ENCODE results near the gene CCNDBP1. TPM values are rescaled to one million over a fixed set of nuclear protein-coding genes. Genes with fewer than 3 reads are reported as not detected.
A peak's percentile ranks its signal among the peaks of the same experiment; 100 is the strongest.
"Not testable (repeated sequence)": the region's sequence is repeated elsewhere in the genome, so short reads cannot be mapped to it uniquely, and the experiment has no call there.

Gene CCNDBP1
- total RNA-seq, 4 donors from 2014 or later, result 44.9 to 87.2 (median 69.6) TPM

GRCh38 chr15:43219929-43220928 is 35.0 kb downstream of the CCNDBP1 start:
- no peak for DNase-seq (ENCODE audit: extremely low spot score)
- H3K36me3 ChIP-seq, result no peaks in the 10 kb centered on the region
- no peaks in the 10 kb centered on the region for H3K4me1 ChIP-seq
- peaks cover 0 to 14% (median 0%) of the 10 kb centered on the region in 4 donors for H3K27me3 ChIP-seq
- no peak for TF ChIP-seq EP300 (IDR thresholded peaks at IDR 0.05)
- no peak for TF ChIP-seq POLR2A (IDR thresholded peaks at IDR 0.05; ENCODE audit: low read depth)
- TF ChIP-seq POLR2AphosphoS5 (IDR thresholded peaks at IDR 0.05), result no peak
- TF ChIP-seq CTCF (IDR thresholded peaks at IDR 0.05), result no peak
- H3K9me3 ChIP-seq, result no peaks in the 10 kb centered on the region
- no peak overlapping the region for H3K27ac ChIP-seq (replicated peaks in 1 of 4)
- intact Hi-C loops (cut with DNase I), result loop anchor here (5.0 kb wide), 1 partner anchor 67 kb away; no protein-coding TSS in a partner anchor
- 87% methylated on average over 16 of the region's 16 CpGs for WGBS
- H3K4me3 ChIP-seq, result no peak overlapping the region

GRCh38 chr15:43220991-43221403 is 35.8 kb downstream of the CCNDBP1 start, which contains the start of gene EPB42:
Gene EPB42 (minus strand): TSS chr15:43221018. CDS start chr15:43220825, 193 bp downstream.
- intact Hi-C loops (cut with DNase I), result loop anchor here (5.0 kb wide), 1 partner anchor 66 kb away; no protein-coding TSS in a partner anchor
- WGBS, result 91% methylated on average over 3 of the region's 3 CpGs
- H3K36me3 ChIP-seq, result no peaks in the 10 kb centered on the region
- no peak for TF ChIP-seq CTCF (IDR thresholded peaks at IDR 0.05)
- no peak for TF ChIP-seq POLR2AphosphoS5 (IDR thresholded peaks at IDR 0.05)
- no peak for TF ChIP-seq POLR2A (IDR thresholded peaks at IDR 0.05; ENCODE audit: low read depth)
- TF ChIP-seq EP300 (IDR thresholded peaks at IDR 0.05), result no peak
- peaks cover 0 to 14% (median 0%) of the 10 kb centered on the region in 4 donors for H3K27me3 ChIP-seq
- no peak for DNase-seq (ENCODE audit: extremely low spot score)
- no peaks in the 10 kb centered on the region for H3K4me1 ChIP-seq
- H3K9me3 ChIP-seq, result no peaks in the 10 kb centered on the region
- no peak within 1 kb of the TSS for H3K4me3 ChIP-seq
- no peak within 1 kb of the TSS for H3K27ac ChIP-seq (replicated peaks in 1 of 4)

GRCh38 chr15:43221422-43221821 is 36.2 kb downstream of the CCNDBP1 start:
- intact Hi-C loops (cut with DNase I), result loop anchor here (5.0 kb wide), 1 partner anchor 66 kb away; no protein-coding TSS in a partner anchor
- DNase-seq (ENCODE audit: extremely low spot score), result no peak
- TF ChIP-seq POLR2A (IDR thresholded peaks at IDR 0.05; ENCODE audit: low read depth), result no peak
- TF ChIP-seq EP300 (IDR thresholded peaks at IDR 0.05), result no peak
- TF ChIP-seq POLR2AphosphoS5 (IDR thresholded peaks at IDR 0.05), result no peak
- no peak for TF ChIP-seq CTCF (IDR thresholded peaks at IDR 0.05)
- Histone ChIP-seq H3K27me3 (peaks cover 0 to 14% (median 0%) of the 10 kb centered on the region in 4 donors), H3K36me3 (no peaks in the 10 kb centered on the region), H3K4me3 (no peak overlapping the region), H3K9me3 (no peaks in the 10 kb centered on the region), H3K4me1 (no peaks in the 10 kb centered on the region), H3K27ac (replicated peaks in 1 of 4) (no peak overlapping the region)
- 84% methylated on average over 1 of the region's 1 CpG for WGBS

- Histone ChIP-seq H3K27ac (replicated peaks in 1 of 4) (no peak overlapping the region), H3K27me3 (peaks cover 0 to 7% (median 2%) of the 10 kb centered on the region in 4 donors), H3K9me3 (no peaks in the 10 kb centered on the region), H3K4me1 (peaks cover 0 to 5% (median 0%) of the 10 kb centered on the region in 4 donors), H3K4me3 (no peak overlapping the region), H3K36me3 (no peaks in the 10 kb centered on the region)
- intact Hi-C loops (cut with DNase I), result no loop called here
- peak; percentile 51 to 71 (median 58) for TF ChIP-seq CTCF (IDR thresholded peaks at IDR 0.05)
- TF ChIP-seq POLR2AphosphoS5 (IDR thresholded peaks at IDR 0.05), result no peak
- DNase-seq (ENCODE audit: extremely low spot score), result no peak
- WGBS, result 53% methylated on average over 16 of the region's 16 CpGs
Observed at GRCh38 chr15:43225201-43225949, 40.2 kb downstream of the CCNDBP1 start.

- H3K4me3 ChIP-seq; H3K27me3 ChIP-seq; DNase-seq (ENCODE audit: extremely low spot score); H3K27ac ChIP-seq (replicated peaks in 1 of 4); H3K9me3 ChIP-seq; H3K36me3 ChIP-seq; intact Hi-C loops (cut with DNase I); H3K4me1 ChIP-seq: not testable (repeated sequence)
- WGBS, result 88% methylated on average over 12 of the region's 12 CpGs
Observed at GRCh38 chr15:43225950-43226255, 40.7 kb downstream of the CCNDBP1 start.
